ENCODE results near the gene RAMACL.
"Not testable (repeated sequence)": the region's sequence is repeated elsewhere in the genome, so short reads cannot be mapped to it uniquely, and the experiment has no call there.

RAMACL gene

GRCh38 chr6:166586424-166587156 is at the start of gene RAMACL:
RAMACL (minus strand) TSS chr6:166586678; CDS start chr6:166586477, 201 bp downstream.
- H3K36me3 ChIP-seq, result no peaks in the 10 kb centered on the region
- H3K9me3 ChIP-seq (ENCODE audit: severe bottlenecking), result no peaks in the 10 kb centered on the region
- no peak within 1 kb of the TSS for H3K4me3 ChIP-seq (ENCODE audit: low read depth, low read length)
- DNase-seq, result peak; percentile 62
- TF ChIP-seq CTCF (IDR thresholded peaks at IDR 0.05; ENCODE audit: low read depth, low read length), result no peak
- no peak within 1 kb of the TSS for H3K27ac ChIP-seq
- no peaks in the 10 kb centered on the region for H3K27me3 ChIP-seq (ENCODE audit: insufficient read depth, low read depth, severe bottlenecking)

GRCh38 chr6:166635013-166635970 is 48.8 kb upstream of the RAMACL start:
- H3K27ac ChIP-seq, result no peak overlapping the region

GRCh38 chr6:166634581-166634980 is 48.1 kb upstream of the RAMACL start:
- not testable (repeated sequence) for DNase-seq; H3K4me3 ChIP-seq (ENCODE audit: low read depth, low read length); H3K27ac ChIP-seq; H3K36me3 ChIP-seq; H3K9me3 ChIP-seq (ENCODE audit: severe bottlenecking); H3K27me3 ChIP-seq (ENCODE audit: insufficient read depth, low read depth, severe bottlenecking)

More at GRCh38 chr6:166635013-166635970, 48.8 kb upstream of the RAMACL start:
- Histone ChIP-seq H3K27me3 (ENCODE audit: insufficient read depth, low read depth, severe bottlenecking) (no peaks in the 10 kb centered on the region), H3K36me3 (no peaks in the 10 kb centered on the region), H3K4me3 (ENCODE audit: low read depth, low read length) (no peak overlapping the region), H3K9me3 (ENCODE audit: severe bottlenecking) (no peaks in the 10 kb centered on the region)
- DNase-seq, result no peak
- no peak for TF ChIP-seq CTCF (IDR thresholded peaks at IDR 0.05; ENCODE audit: low read depth, low read length)

GRCh38 chr6:166633732-166634535 is 47.5 kb upstream of the RAMACL start:
- no peak for DNase-seq
- TF ChIP-seq CTCF (IDR thresholded peaks at IDR 0.05; ENCODE audit: low read depth, low read length), result no peak

GRCh38 chr6:166632731-166633130 is 46.3 kb upstream of the RAMACL start:
- H3K36me3 ChIP-seq, result no peaks in the 10 kb centered on the region
- TF ChIP-seq CTCF (IDR thresholded peaks at IDR 0.05; ENCODE audit: low read depth, low read length), result no peak

More at GRCh38 chr6:166633732-166634535, 47.5 kb upstream of the RAMACL start:
- Histone ChIP-seq H3K4me3 (ENCODE audit: low read depth, low read length) (no peak overlapping the region), H3K27me3 (ENCODE audit: insufficient read depth, low read depth, severe bottlenecking) (no peaks in the 10 kb centered on the region), H3K27ac (no peak overlapping the region), H3K36me3 (no peaks in the 10 kb centered on the region), H3K9me3 (ENCODE audit: severe bottlenecking) (no peaks in the 10 kb centered on the region)

More at GRCh38 chr6:166632731-166633130, 46.3 kb upstream of the RAMACL start:
- Histone ChIP-seq H3K4me3 (ENCODE audit: low read depth, low read length) (no peak overlapping the region), H3K27me3 (ENCODE audit: insufficient read depth, low read depth, severe bottlenecking) (no peaks in the 10 kb centered on the region), H3K27ac (no peak overlapping the region), H3K9me3 (ENCODE audit: severe bottlenecking) (no peaks in the 10 kb centered on the region)
- DNase-seq, result no peak

Data from WERI-Rb-1 (cell line).